ENCODE data around the gene WFS1.

DNA sequence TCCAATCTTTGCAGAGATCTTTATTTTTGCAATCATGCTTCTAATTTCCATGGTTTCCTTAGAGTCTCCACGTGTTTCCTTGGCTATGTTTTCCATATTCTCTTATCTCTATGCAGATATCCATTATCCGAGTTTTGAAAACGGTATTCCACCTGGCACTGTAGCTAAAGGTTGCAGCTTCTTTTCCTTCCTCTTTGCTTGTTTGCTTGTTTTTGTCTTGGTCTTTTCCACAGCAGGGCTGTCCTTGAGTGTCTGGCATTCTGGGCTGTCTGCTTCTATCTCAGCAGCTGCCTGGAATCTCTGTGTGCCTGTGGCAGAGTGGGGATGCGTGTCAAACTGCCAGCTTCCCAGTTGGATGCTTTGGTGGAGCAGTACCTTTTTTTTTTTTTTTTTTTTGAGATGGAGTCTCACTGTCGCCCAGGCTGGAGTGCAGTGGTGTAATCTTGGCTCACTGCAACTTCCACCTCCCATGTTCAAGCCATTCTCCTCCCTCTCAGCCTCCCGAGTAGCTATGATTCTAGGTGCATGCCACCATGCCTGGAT, 46.9 kb downstream of the WFS1 start:
- TF ChIP-seq CTCF (IDR thresholded peaks at IDR 0.05 in 8 of 11, conservative IDR thresholded peaks at IDR 0.05 in 3 of 11) (no peak), POLR2AphosphoS5 (IDR thresholded peaks at IDR 0.05) (no peak), POLR2A (IDR thresholded peaks at IDR 0.05) (no peak)
